T-helper 2 cell treated with Interferon-gamma antibody and Interleukin-4, amounts not matched to agents 5 μg/mL and 100 μg/mL, for 36 hours (primary cell): ENCODE measurements around the gene PHACTR3.

Experiments used
- DNase-seq: peaks from one replicate; pipeline ENCODE4 v3.0.0; 2021; ENCODE audit warnings: low spot score
- H3K27ac Mint-ChIP-seq: one replicate; pipeline ENCODE4 v1.8.0; 2021; ENCODE audit warnings: mild to moderate bottlenecking, mixed read lengths
- H3K27me3 Mint-ChIP-seq: one replicate; pipeline ENCODE4 v1.8.0; 2021; ENCODE audit warnings: low read depth, mixed read lengths
- H3K36me3 Mint-ChIP-seq: one replicate; pipeline ENCODE4 v1.8.0; 2021; ENCODE audit warnings: low read depth, mixed read lengths
- H3K4me1 Mint-ChIP-seq: one replicate; pipeline ENCODE4 v1.8.0; 2021; ENCODE audit warnings: low read depth, mixed read lengths
- H3K4me3 Mint-ChIP-seq: one replicate; pipeline ENCODE4 v1.8.0; 2022; ENCODE audit warnings: mild to moderate bottlenecking, moderate library complexity, mixed read lengths
- H3K9me3 Mint-ChIP-seq: one replicate; pipeline ENCODE4 v1.8.0; 2021; ENCODE audit warnings: mixed read lengths

The PHACTR3 gene

DNA sequence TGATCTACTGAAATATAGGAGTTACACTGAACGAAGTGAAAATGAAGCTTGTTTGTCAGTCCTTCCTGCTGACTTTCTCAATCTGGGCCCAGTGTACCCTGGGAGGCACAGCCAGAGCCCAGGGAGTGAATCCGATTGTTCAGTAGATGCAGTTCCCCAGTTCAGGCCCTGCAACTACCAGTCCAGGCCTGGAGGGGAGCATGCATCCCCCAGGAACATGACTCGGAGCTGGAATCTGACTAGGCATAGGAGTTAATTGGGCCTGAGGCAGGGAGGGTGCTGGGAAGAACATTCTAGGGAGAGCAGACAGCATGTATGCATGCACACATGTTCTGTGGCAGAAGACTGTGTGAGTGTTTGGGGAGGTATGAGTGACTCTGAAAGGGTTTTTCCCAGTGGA, 42.1 kb downstream of the PHACTR3 start:
- Mint-ChIP-seq H3K9me3 (no peaks in the 10 kb centered on the region), H3K36me3 (no peaks in the 10 kb centered on the region), H3K27me3 (no peaks in the 10 kb centered on the region), H3K4me1 (no peaks in the 10 kb centered on the region), H3K4me3 (no peak overlapping the region), H3K27ac (no peak overlapping the region)
- DNase-seq = no peak

DNA sequence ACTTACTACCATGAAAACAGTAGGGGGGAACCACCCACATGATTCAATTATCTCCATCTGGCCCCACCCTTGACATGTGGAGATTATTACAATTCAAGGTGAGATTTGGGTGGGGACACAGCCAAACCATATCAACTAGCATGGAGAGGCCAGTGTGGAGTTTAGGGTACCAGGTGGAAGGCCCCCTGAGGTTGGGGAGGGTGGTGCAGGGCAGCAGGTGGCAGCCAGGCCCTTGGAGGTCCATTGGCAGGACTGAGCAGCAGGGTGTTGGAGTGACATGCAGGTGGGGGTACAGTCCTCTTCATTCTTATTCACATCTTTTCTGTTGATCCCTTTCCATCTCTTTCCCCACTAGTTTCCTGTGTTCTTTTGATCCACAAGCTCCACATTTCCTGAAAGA, 42.9 kb downstream of the PHACTR3 start:
- H3K27ac Mint-ChIP-seq = no peak overlapping the region
- no peaks in the 10 kb centered on the region for H3K4me1 Mint-ChIP-seq
- no peak for DNase-seq
- H3K4me3 Mint-ChIP-seq = no peak overlapping the region
- no peaks in the 10 kb centered on the region for H3K9me3 Mint-ChIP-seq
- H3K36me3 Mint-ChIP-seq = no peaks in the 10 kb centered on the region
- no peaks in the 10 kb centered on the region for H3K27me3 Mint-ChIP-seq

DNA sequence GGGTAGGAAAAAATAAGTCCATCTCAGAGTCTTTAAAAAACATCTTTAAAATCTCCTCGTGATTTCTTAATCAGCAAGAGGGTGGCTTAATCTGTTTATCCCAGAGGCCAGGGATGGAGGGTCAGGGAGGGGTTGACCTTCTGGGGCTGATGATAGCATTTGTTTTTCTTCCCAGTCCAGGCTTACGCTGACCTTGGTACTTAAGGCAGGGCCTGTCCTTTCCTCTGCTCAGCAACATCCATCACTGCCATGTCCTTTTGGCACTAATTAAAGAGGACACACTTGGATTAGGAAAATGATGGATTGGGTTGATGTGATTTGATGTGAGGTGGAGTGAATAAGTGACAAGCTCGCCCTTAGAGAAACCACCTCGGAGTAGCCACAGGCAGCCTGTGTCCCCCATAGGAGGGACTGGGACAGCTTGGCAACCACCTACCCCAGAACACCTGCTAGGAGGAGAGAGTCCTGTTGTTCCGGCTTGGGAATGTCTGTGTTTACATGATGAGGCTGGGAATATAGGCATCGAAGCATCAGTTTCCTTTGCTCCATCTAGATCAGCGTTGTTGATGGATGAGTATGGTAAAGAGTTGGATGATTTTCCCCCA, 44.2 kb downstream of the PHACTR3 start:
- Mint-ChIP-seq H3K36me3 (no peaks in the 10 kb centered on the region), H3K4me1 (no peaks in the 10 kb centered on the region), H3K27me3 (no peaks in the 10 kb centered on the region), H3K27ac (no peak overlapping the region), H3K4me3 (no peak overlapping the region), H3K9me3 (no peaks in the 10 kb centered on the region)
- no peak for DNase-seq

DNA sequence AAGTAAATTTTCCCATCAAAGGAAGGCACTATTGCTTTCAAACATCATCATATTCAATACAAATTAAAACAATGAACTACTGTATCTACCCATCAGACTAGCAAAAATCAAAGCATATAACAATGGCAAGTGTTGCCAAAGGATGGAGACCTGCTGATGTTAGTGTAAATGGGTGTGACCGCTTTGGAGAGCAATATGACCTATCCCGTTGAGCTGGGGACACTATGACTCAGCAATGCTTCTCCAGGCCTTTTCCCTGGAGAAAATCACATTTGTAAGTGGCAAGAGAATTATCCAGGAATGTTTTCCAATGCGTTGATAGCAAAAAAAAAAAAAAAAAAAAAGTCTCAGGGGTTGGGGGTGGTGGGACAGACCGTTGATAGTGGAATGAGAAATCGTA, 46.1 kb downstream of the PHACTR3 start:
- no peaks in the 10 kb centered on the region for H3K4me1 Mint-ChIP-seq
- H3K27ac Mint-ChIP-seq = no peak overlapping the region
- no peaks in the 10 kb centered on the region for H3K9me3 Mint-ChIP-seq
- H3K27me3 Mint-ChIP-seq = no peaks in the 10 kb centered on the region
- H3K4me3 Mint-ChIP-seq = no peak overlapping the region
- no peak for DNase-seq
- H3K36me3 Mint-ChIP-seq = no peaks in the 10 kb centered on the region

DNA sequence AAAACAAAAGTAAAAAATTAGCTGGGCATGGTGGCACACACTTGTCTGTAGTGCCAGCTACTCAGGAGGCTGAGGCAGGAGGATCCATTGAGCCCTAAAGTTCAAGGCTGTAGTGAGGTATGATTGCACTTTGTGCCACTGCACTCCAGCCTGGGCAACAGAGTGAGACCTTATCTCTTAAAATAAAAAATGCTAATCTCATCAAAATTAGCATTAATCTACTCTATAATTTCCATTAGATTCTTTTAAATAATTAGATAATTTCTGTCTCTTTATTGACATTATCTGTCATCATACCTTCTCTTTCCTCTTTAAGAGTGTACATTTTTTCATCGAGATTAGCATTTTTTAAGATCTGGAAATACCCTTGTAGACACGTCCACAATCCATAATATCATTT, 48.0 kb downstream of the PHACTR3 start:
- H3K27me3 Mint-ChIP-seq = no peaks in the 10 kb centered on the region
- no peak overlapping the region for H3K27ac Mint-ChIP-seq
- peaks cover 6% of the 10 kb centered on the region for H3K9me3 Mint-ChIP-seq
- no peak for DNase-seq
- H3K4me1 Mint-ChIP-seq = no peaks in the 10 kb centered on the region
- no peak overlapping the region for H3K4me3 Mint-ChIP-seq
- no peaks in the 10 kb centered on the region for H3K36me3 Mint-ChIP-seq

DNA sequence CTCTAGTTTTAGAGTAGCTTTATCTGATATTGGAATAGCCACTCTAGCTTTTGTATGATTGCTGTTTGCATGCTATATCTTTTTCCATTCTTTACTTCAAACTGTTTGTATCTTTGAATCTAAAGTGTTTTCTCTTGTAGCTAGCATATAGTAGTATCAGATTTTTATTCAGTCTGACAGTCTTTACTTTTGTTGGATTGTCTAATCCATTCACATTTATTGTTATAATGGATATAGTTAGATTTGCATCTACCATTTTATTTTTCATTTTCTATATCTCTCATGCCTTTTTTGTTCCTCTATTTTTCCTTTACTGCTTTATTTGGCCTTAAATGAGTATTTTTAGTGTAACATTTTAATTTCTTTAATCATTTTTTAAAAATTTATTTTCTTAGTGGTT, 52.1 kb downstream of the PHACTR3 start:
- H3K4me1 Mint-ChIP-seq = no peaks in the 10 kb centered on the region
- no peaks in the 10 kb centered on the region for H3K36me3 Mint-ChIP-seq
- no peak overlapping the region for H3K4me3 Mint-ChIP-seq
- no peaks in the 10 kb centered on the region for H3K27me3 Mint-ChIP-seq
- no peak for DNase-seq
- H3K27ac Mint-ChIP-seq = no peak overlapping the region
- H3K9me3 Mint-ChIP-seq = peaks cover 24% of the 10 kb centered on the region

DNA sequence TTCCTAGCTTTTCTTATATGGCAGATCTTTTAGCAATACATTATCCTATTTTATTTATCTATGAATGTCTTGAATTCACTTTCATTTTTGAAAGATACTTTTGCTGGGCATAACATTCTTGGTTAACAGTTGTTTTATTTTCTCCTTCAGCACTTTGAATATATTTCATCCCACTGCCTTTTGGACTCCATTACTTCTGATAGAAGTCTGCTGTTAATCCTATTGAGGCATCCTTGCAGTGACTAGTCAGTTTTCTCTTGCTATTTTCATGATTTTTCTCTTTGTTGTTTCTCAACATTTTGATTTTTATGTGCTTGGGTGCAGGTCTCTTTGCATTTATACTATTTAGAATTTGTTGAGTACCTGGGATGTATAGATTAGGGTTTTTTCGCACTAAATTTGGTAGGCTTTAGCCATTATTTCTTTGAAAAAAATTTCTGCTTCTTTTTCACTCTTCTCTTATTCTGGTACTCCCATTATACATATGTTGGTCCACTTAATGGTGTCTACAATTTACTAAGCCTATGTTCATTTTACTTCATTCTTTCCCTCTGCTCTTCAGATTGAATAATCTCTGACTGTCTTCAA, 53.2 kb downstream of the PHACTR3 start:
- Mint-ChIP-seq H3K4me1 (no peaks in the 10 kb centered on the region), H3K27ac (no peak overlapping the region), H3K27me3 (no peaks in the 10 kb centered on the region), H3K4me3 (no peak overlapping the region), H3K9me3 (peaks cover 24% of the 10 kb centered on the region), H3K36me3 (no peaks in the 10 kb centered on the region)
- DNase-seq = no peak

DNA sequence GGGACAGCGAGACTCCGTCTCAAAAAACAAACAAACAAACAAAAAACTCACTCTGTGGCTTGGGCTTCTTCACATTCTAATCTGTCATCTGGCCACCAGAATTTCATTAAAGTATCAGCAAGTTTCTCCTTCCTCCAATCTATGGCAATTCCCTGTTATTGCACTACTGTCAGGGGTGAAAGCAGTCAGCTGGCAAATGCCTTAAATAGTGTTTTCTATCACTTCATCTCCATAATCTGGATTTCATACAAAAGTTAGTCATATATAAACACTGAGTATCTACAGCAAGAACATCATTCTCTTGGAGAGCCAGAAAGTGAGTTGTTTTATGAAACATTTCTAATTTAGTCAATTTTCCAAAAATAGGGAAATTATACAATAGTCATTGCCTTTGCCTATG, 56.1 kb downstream of the PHACTR3 start:
- Mint-ChIP-seq H3K4me1 (no peaks in the 10 kb centered on the region), H3K27me3 (no peaks in the 10 kb centered on the region), H3K36me3 (no peaks in the 10 kb centered on the region), H3K27ac (no peak overlapping the region), H3K4me3 (no peak overlapping the region), H3K9me3 (peaks cover 24% of the 10 kb centered on the region)
- no peak for DNase-seq

DNA sequence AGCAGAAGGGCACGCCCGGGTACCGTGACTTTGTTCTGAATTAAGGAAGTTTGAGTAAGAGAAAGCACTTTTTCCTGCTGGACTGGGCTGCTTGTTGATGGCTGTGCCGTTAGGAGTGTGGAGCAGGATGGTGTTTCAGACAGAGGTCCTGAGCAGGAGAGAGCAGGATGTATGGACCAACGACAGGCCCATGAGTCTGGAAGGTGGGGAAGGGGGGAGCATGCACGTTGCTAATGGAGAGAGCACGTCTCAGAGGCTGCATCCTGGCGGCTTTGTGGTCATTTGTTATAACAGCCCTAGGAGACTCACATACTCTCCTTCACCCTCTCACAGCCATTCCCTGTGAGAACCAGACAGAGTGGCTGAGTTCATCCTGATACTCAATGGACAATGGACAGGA, 56.8 kb downstream of the PHACTR3 start:
- Mint-ChIP-seq H3K9me3 (peaks cover 24% of the 10 kb centered on the region), H3K27ac (no peak overlapping the region), H3K4me1 (no peaks in the 10 kb centered on the region), H3K4me3 (no peak overlapping the region), H3K27me3 (no peaks in the 10 kb centered on the region), H3K36me3 (no peaks in the 10 kb centered on the region)
- DNase-seq = no peak

DNA sequence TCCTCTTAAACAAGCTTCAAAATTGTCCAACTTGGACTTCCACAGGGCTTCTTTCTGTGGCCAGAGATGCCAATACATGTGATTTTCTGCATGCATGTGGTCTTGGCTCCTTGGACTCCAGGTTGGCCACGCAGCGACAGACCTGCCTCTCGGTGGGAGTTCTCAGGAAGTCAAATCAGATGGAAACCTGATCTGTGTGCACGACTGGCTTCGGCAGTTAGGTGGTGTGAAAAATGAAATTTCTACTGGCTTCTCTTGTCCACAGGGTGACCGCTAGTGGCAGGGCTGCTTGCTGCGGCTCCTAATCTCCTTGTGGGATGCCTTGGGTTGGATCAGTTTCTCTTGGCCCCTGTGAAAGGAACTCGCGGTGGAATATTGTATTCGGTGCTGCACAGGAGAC, 57.3 kb downstream of the PHACTR3 start:
- no peak overlapping the region for H3K4me3 Mint-ChIP-seq
- H3K36me3 Mint-ChIP-seq = no peaks in the 10 kb centered on the region
- H3K27ac Mint-ChIP-seq = no peak overlapping the region
- peaks cover 24% of the 10 kb centered on the region for H3K9me3 Mint-ChIP-seq
- no peaks in the 10 kb centered on the region for H3K27me3 Mint-ChIP-seq
- DNase-seq = no peak
- H3K4me1 Mint-ChIP-seq = no peaks in the 10 kb centered on the region

DNA sequence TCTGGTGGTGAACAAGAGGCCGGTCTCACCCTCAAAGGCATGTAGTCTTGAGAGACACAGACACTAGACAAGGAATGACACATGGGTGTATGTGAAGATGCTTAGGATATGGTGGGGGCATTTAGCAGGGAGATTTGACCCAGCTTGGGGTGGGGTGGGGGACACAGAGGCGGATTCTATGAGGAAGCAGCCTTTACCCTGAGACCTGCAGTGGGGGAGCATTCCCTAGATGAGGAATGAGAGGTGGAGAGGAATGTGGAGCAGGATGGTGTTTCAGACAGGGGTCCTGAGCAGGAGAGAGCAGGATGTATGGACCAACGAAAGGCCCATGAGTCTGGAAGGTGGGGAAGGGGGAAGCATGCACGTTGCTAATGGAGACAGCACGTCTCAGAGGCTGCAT, 57.8 kb downstream of the PHACTR3 start:
- Mint-ChIP-seq H3K9me3 (peaks cover 21% of the 10 kb centered on the region), H3K4me3 (no peak overlapping the region), H3K4me1 (no peaks in the 10 kb centered on the region), H3K27me3 (no peaks in the 10 kb centered on the region), H3K27ac (no peak overlapping the region), H3K36me3 (no peaks in the 10 kb centered on the region)
- no peak for DNase-seq

DNA sequence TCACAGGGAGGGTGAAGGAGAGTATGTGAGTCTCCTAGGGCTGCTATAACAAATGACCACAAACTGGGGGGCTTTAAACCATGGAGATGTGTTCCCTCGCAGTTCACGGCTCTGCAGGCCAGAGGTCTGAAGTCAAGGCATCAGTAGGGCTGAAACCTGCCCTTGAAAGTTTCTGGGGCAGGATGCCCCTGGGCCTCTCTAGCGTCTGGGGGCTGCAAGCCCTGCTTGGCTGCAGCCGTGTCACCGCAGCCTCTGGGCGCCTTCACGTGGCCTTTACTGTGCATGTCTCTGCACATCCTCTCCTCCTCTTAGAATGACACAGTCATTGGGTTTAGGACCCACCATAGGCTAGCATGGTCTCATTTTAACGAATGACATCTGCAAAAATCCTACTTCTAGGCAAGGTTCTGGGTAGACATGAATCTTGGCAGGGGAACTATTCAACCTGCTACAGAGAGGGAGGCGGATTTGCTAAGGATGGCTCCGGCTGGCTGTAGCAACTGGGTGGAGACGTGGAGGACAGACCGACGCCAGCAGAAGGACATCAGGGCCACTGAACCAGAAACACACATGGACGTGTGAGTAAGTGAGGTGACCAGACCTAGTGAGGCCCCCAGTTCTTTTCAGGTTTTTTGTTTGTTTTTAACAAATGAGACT, 58.6 kb downstream of the PHACTR3 start:
- no peaks in the 10 kb centered on the region for H3K4me1 Mint-ChIP-seq
- peaks cover 12% of the 10 kb centered on the region for H3K9me3 Mint-ChIP-seq
- H3K27ac Mint-ChIP-seq = no peak overlapping the region
- H3K36me3 Mint-ChIP-seq = no peaks in the 10 kb centered on the region
- DNase-seq = no peak
- H3K4me3 Mint-ChIP-seq = no peak overlapping the region
- no peaks in the 10 kb centered on the region for H3K27me3 Mint-ChIP-seq

DNA sequence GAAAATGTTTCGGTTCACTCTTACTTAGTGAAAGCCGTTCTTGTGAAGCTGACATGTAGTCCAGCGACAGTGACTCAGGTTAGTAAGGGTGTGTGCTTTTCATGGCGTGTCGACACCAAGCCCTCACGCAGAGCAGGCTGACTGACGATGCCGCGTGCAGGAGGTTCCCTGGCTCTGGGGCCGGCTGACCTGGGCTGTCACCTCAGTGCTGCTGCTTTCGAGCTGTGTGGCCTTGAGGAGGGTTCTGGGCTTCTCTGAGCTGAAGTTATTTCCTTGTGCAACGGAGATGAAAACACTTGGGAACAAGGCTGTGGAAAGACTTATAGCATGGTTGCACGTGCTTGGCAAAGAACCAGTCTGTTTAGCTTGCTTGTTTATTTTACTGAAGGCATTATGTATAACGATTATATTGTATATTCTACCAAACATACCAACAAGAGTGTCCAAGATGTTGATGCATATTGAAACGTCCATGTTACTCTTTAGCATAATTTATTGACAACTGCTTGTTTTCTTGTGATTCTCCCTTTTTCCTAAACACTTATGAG, 59.2 kb downstream of the PHACTR3 start:
- Mint-ChIP-seq H3K9me3 (peaks cover 10% of the 10 kb centered on the region), H3K36me3 (no peaks in the 10 kb centered on the region), H3K4me3 (no peak overlapping the region), H3K27ac (no peak overlapping the region), H3K27me3 (no peaks in the 10 kb centered on the region), H3K4me1 (no peaks in the 10 kb centered on the region)
- no peak for DNase-seq

DNA sequence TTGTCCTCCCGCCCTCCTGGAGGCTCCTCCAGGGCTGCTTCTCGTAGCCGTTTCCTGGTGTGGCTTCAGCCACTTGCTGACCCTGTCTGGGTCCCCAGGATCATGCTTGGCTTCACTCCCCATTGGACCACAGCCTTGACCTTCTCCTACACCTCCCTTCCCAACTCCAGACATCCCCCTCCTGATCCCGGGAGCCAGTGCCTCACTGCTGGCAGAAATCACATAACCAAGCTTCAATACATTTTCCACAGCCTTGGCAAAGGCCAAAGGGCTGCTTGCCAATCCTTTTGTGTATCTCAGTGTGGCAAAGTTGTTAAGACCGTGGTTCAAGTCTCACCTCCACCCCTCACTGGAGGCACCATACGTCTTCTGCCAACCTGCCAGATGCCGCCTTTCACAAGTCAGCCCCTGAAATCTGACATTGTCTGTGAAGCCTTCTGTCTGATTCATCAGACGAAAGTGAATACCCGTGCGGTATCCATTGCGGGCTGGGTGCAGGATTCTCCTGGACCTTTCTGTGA, 60.1 kb downstream of the PHACTR3 start:
- H3K36me3 Mint-ChIP-seq = no peaks in the 10 kb centered on the region
- no peaks in the 10 kb centered on the region for H3K27me3 Mint-ChIP-seq
- no peak for DNase-seq
- no peak overlapping the region for H3K27ac Mint-ChIP-seq
- no peak overlapping the region for H3K4me3 Mint-ChIP-seq
- H3K4me1 Mint-ChIP-seq = no peaks in the 10 kb centered on the region
- H3K9me3 Mint-ChIP-seq = peaks cover 4% of the 10 kb centered on the region
